ENCODE results near the gene CALD1.

DNA sequence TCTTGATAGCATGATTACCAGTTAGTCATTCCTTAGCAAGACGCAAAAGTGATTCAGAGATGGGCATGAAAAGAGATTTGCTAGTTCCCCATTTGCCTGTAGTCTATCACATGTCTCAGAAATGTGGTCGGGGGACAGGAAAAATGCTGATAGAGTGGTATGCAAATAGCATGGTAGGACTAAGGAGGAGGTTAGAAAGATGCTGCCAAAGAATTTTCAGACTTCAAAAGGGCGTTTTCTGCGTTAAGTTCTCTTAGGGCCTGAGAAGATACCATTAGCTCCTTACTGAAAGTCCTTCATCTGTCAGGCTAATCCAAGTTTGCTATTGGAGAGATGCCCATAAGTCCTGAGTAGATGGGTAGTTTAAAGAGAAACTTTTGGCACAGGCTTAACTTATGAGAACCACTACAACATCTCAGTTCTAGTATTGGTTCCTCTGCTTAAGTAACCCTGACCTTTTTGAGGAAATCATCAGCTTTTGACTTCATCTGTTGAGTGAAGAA, 2.7 kb downstream of the CALD1 start:
- TF ChIP-seq POLR2A (IDR thresholded peaks at IDR 0.05; ENCODE audit: low read length) = no peak
- TF ChIP-seq GATA1 (IDR thresholded peaks at IDR 0.05; ENCODE audit: low read depth, low read length) = no peak
